ENCODE measurements around the gene TMSB4X.
A peak's percentile ranks its signal among the peaks of the same experiment; 100 is the strongest.
"Not testable (repeated sequence)": the region's sequence is repeated elsewhere in the genome, so short reads cannot be mapped to it uniquely, and the experiment has no call there.

Gene TMSB4X

DNA sequence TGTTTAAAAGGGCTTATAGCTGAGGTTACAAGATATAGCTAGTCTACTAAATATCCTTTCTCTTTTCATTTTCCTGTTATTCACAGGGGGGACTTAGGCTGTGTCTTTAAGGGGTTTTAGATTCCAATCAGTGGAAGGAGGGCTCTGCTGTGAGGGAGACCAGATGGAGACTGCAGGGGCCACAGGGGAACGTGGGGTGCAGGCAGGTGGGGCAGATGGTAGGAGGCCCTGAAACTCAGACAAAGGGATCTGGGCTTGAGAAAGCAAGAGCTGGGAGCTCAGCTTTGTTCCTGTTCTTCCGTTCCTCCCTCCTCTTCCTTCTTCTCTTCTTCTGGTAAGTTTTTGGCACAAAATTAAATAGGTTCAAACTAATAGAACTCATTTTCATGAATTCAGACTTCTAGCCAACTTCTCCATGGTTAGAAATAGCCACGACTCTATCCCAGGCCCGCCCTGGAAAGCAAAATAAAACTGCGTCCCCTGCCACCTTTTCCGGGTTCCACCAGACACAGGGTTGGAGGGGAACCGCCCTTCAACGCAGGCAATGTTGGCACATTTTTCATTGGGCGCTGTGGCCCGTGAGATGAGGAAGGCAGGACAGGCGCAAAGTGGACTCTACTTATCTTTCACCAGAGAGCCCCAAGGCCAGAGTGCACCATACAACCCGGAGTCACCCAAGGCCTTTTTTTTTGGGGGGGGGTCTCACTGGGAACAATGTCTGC, 3.5 kb upstream of the TMSB4X start:
- no peak overlapping the region for H3K9ac ChIP-seq (ENCODE audit: insufficient read length)
- no peak overlapping the region for H3K4me3 ChIP-seq
- no peak for TF ChIP-seq EZH2 (IDR thresholded peaks at IDR 0.05)
- no peak for TF ChIP-seq POLR2AphosphoS5 (IDR thresholded peaks at IDR 0.05; ENCODE audit: borderline replicate concordance, low read depth, low read length)
- TF ChIP-seq FOXP2 (optimal IDR thresholded peaks at IDR 0.05; ENCODE audit: control extremely low read depth, extremely low read length, insufficient read depth) = no peak
- H3K27ac ChIP-seq = no peak overlapping the region
- no peaks in the 10 kb centered on the region for H3K9me3 ChIP-seq (ENCODE audit: low read depth, low read length)
- no peak for DNase-seq (ENCODE audit: low read depth, low spot score)
- no peaks in the 10 kb centered on the region for H3K36me3 ChIP-seq (ENCODE audit: insufficient read depth, low read length)

DNA sequence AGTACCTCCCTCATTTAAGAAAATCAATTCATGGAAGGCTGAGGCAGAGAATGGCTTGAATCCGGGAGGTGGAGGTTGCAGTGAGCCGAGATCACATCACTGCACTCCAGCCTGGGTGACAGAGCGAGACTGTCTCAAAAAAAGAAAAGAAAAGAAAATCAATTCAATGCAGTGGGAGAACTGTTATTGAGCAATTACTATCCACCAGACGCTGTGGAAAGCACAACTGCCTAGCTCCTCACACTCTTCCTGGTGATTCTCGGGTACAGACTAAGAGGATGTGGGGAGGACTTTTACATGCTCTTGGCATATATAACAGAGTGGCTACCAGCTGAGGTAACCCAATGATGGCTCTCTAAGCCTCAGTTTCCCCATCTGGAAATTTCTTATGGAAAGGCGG, 2.7 kb upstream of the TMSB4X start:
- H3K9ac ChIP-seq (ENCODE audit: insufficient read length) = no peak overlapping the region
- no peak overlapping the region for H3K27ac ChIP-seq
- TF ChIP-seq POLR2AphosphoS5 (IDR thresholded peaks at IDR 0.05; ENCODE audit: borderline replicate concordance, low read depth, low read length) (no peak), FOXP2 (optimal IDR thresholded peaks at IDR 0.05; ENCODE audit: control extremely low read depth, extremely low read length, insufficient read depth) (no peak), EZH2 (IDR thresholded peaks at IDR 0.05) (no peak)
- no peak for DNase-seq (ENCODE audit: low read depth, low spot score)
- H3K4me3 ChIP-seq = no peak overlapping the region
- no peaks in the 10 kb centered on the region for H3K36me3 ChIP-seq (ENCODE audit: insufficient read depth, low read length)
- no peaks in the 10 kb centered on the region for H3K9me3 ChIP-seq (ENCODE audit: low read depth, low read length)

GRCh38 chrX:12972878-12973560, 1.9 kb upstream of the TMSB4X start:
- DNase-seq (ENCODE audit: low read depth, low spot score) = no peak
- no peak overlapping the region for H3K27ac ChIP-seq
- no peaks in the 10 kb centered on the region for H3K36me3 ChIP-seq (ENCODE audit: insufficient read depth, low read length)
- no peak overlapping the region for H3K4me3 ChIP-seq
- no peaks in the 10 kb centered on the region for H3K9me3 ChIP-seq (ENCODE audit: low read depth, low read length)
- TF ChIP-seq POLR2AphosphoS5 (IDR thresholded peaks at IDR 0.05; ENCODE audit: borderline replicate concordance, low read depth, low read length) (no peak), FOXP2 (optimal IDR thresholded peaks at IDR 0.05; ENCODE audit: control extremely low read depth, extremely low read length, insufficient read depth) (no peak), EZH2 (IDR thresholded peaks at IDR 0.05) (no peak)
- no peak overlapping the region for H3K9ac ChIP-seq (ENCODE audit: insufficient read length)

DNA sequence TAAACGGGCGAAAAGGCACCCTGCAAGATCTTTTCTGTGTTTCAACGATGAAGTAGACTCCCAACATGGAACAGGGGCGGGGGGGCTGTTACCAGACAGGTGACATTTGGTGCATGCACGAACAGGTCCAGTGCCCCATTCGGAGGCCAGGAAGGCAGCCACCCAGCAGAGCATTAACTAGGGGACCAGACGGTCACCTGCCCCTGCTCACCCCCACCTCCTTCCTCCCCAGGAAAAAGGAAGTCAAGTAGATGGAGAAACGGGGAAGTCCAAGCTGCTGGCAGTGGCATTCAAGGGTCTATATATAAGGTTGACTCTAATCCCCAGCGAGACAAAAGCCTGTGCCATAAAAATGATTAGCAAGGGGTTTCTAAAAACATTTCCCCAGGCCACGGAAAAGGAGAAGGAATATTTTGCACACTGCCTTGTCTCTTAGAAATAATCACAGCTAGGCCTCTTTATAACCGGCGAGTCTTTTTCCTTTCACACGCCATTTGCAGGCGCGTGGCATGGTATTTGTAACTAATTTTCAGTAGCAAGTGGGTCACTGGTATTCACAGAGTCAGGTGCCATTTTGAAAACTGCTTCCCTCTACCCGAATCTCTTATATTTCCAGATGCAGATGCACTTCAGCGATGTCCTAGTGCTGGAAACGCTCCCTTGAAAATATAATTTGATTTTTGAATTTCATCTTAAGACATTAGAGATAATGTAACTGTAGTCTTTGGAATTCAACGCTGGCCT, 1.2 kb upstream of the TMSB4X start:
- TF ChIP-seq EZH2 (IDR thresholded peaks at IDR 0.05) (no peak), FOXP2 (optimal IDR thresholded peaks at IDR 0.05; ENCODE audit: control extremely low read depth, extremely low read length, insufficient read depth) (no peak), POLR2AphosphoS5 (IDR thresholded peaks at IDR 0.05; ENCODE audit: borderline replicate concordance, low read depth, low read length) (no peak)
- Histone ChIP-seq H3K9ac (ENCODE audit: insufficient read length) (no peak overlapping the region), H3K4me3 (no peak overlapping the region), H3K27ac (no peak overlapping the region), H3K9me3 (ENCODE audit: low read depth, low read length) (no peaks in the 10 kb centered on the region), H3K36me3 (ENCODE audit: insufficient read depth, low read length) (no peaks in the 10 kb centered on the region)
- no peak for DNase-seq (ENCODE audit: low read depth, low spot score)

GRCh38 chrX:12974305-12974795, 560 bp upstream of the TMSB4X start:
- DNase-seq (ENCODE audit: low read depth, low spot score) = no peak
- no peak overlapping the region for H3K27ac ChIP-seq
- H3K9me3 ChIP-seq (ENCODE audit: low read depth, low read length) = no peaks in the 10 kb centered on the region

GRCh38 chrX:12975670-12975965, 708 bp downstream of the TMSB4X start:
- H3K4me3 ChIP-seq = peak overlapping the region; percentile 81
- H3K9ac ChIP-seq (ENCODE audit: insufficient read length) = peak overlapping the region; percentile 71
- H3K36me3 ChIP-seq (ENCODE audit: insufficient read depth, low read length) = no peaks in the 10 kb centered on the region
- DNase-seq (ENCODE audit: low read depth, low spot score) = no peak
- H3K27ac ChIP-seq = no peak overlapping the region
- TF ChIP-seq POLR2AphosphoS5 (IDR thresholded peaks at IDR 0.05; ENCODE audit: borderline replicate concordance, low read depth, low read length) = no peak
- no peak for TF ChIP-seq FOXP2 (optimal IDR thresholded peaks at IDR 0.05; ENCODE audit: control extremely low read depth, extremely low read length, insufficient read depth)
- no peak for TF ChIP-seq EZH2 (IDR thresholded peaks at IDR 0.05)
- H3K9me3 ChIP-seq (ENCODE audit: low read depth, low read length) = no peaks in the 10 kb centered on the region

More at GRCh38 chrX:12974305-12974795, 560 bp upstream of the TMSB4X start:
- Histone ChIP-seq H3K9ac (ENCODE audit: insufficient read length) (no peak overlapping the region), H3K36me3 (ENCODE audit: insufficient read depth, low read length) (no peaks in the 10 kb centered on the region), H3K4me3 (peak overlapping the region; percentile 81)
- TF ChIP-seq FOXP2 (optimal IDR thresholded peaks at IDR 0.05; ENCODE audit: control extremely low read depth, extremely low read length, insufficient read depth) (no peak), POLR2AphosphoS5 (IDR thresholded peaks at IDR 0.05; ENCODE audit: borderline replicate concordance, low read depth, low read length) (no peak), EZH2 (IDR thresholded peaks at IDR 0.05) (no peak)

DNA sequence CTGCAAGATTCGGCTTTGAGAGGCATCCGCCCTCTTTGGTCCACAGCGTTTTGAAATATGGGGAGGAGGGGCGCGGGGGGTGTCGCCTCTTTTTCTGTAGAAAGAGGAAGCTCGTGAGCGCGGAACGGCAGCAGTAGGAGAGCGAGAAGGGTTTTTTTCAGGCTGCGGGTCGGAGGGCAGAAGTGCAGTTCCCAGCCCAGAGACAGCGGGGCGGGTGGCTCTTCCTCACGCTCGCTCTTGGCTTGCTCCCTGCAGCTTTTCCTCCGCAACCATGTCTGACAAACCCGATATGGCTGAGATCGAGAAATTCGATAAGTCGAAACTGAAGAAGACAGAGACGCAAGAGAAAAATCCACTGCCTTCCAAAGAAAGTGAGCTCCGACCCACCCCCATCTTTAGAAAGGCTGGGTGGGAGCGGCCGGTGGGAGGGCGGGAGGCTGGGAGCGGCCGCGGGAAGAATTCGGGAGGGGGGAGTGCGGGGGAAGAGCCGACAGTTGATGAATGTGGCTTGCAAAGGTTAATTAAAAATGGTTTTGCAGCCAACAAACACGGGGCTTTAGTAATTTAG, 1.2 kb downstream of the TMSB4X start:
- no peak for TF ChIP-seq FOXP2 (optimal IDR thresholded peaks at IDR 0.05; ENCODE audit: control extremely low read depth, extremely low read length, insufficient read depth)
- no peak for TF ChIP-seq POLR2AphosphoS5 (IDR thresholded peaks at IDR 0.05; ENCODE audit: borderline replicate concordance, low read depth, low read length)
- TF ChIP-seq EZH2 (IDR thresholded peaks at IDR 0.05) = no peak
- peak overlapping the region; percentile 81 for H3K4me3 ChIP-seq
- peak overlapping the region; percentile 71 for H3K9ac ChIP-seq (ENCODE audit: insufficient read length)
- H3K27ac ChIP-seq = no peak overlapping the region
- no peak for DNase-seq (ENCODE audit: low read depth, low spot score)
- H3K9me3 ChIP-seq (ENCODE audit: low read depth, low read length) = no peaks in the 10 kb centered on the region
- no peaks in the 10 kb centered on the region for H3K36me3 ChIP-seq (ENCODE audit: insufficient read depth, low read length)

DNA sequence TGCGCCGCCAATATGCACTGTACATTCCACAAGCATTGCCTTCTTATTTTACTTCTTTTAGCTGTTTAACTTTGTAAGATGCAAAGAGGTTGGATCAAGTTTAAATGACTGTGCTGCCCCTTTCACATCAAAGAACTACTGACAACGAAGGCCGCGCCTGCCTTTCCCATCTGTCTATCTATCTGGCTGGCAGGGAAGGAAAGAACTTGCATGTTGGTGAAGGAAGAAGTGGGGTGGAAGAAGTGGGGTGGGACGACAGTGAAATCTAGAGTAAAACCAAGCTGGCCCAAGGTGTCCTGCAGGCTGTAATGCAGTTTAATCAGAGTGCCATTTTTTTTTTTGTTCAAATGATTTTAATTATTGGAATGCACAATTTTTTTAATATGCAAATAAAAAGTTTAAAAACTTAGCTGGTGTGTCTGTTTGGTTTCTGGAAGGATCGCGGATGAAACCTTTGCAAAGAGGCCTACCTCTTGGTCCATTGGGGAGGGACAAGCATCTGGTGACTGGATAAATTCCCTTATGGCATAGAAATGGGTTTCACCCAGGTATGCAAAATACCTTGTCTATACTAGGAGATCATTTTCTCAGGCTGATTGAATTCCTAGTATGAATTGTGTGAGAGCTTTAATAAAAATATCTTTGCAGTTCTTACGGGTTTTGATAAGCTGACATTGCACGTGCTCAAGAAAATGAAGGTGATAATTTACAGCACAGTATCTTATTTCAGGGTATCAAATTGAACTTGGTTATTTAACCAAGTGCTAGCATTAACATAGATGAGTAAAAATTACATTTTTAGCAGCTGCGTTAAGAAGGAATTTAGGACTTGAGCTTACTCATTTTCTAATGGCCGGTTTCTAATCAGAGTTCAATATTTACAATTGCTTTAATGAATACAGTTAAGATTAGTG, 2.2 kb downstream of the TMSB4X start:
- DNase-seq (ENCODE audit: low read depth, low spot score); H3K36me3 ChIP-seq (ENCODE audit: insufficient read depth, low read length); H3K27ac ChIP-seq; H3K9ac ChIP-seq (ENCODE audit: insufficient read length); H3K4me3 ChIP-seq; H3K9me3 ChIP-seq (ENCODE audit: low read depth, low read length): not testable (repeated sequence)
